Inflammatory macrophage (primary cell): ENCODE measurements around the gene CLDN14.

Experiments
- DNase-seq, 2 donors: peaks; one replicate each; pipeline ENCODE4 v3.0.0-alpha.2; 2020 to 2022

The CLDN14 gene

DNA sequence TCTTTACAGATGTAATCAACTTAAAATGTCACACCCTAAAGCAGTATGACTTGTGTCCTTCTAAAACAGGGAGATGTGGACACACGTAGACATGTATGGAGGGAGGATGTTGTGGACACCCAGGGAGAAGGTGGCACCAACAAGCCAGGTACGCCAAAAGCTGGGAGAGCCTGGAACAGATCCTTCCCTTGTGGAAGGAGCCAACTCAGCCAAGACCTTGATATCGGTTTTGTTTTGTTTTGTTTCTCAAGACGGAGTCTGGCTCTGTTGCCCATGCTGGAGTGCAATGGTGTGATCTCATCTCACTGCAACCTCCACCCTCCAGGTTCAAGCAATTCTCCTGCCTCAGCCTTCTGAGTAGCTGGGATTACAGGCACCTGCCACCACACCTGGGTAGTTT lies 49.1 kb downstream of the CLDN14 start:
- DNase-seq = peak in 1 of 2 donors; percentile 27

DNA sequence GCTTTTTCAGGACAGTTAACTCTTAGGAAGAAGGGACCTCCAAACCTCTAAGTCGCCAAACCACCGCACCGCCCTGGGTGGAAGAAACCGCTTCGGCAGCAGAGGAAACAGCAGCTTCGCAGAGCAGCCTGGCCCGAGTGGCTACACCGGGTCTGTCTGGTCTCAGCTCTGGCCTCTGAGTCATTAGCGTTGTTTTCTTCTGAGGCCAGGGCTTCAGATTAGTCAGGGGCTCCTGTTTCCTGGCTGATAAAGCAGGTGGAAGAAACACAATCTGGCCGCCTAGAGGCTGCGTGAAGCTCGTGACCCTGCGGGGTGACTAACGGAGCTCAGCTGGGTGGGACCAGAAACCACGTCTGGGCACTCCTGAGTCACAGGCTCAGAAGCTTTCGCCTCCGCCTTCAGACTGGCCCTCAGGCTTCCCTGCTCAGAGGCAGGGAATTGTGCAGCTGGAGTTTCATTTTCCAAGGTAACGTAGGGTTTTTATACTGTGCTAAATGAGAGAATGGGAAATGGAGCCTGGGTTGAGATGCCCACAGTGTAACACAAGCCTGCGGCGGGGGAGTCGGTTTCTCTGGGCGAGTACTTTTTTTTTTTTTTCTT lies 49.9 kb downstream of the CLDN14 start:
- peak; percentile 95 to 98 for DNase-seq

DNA sequence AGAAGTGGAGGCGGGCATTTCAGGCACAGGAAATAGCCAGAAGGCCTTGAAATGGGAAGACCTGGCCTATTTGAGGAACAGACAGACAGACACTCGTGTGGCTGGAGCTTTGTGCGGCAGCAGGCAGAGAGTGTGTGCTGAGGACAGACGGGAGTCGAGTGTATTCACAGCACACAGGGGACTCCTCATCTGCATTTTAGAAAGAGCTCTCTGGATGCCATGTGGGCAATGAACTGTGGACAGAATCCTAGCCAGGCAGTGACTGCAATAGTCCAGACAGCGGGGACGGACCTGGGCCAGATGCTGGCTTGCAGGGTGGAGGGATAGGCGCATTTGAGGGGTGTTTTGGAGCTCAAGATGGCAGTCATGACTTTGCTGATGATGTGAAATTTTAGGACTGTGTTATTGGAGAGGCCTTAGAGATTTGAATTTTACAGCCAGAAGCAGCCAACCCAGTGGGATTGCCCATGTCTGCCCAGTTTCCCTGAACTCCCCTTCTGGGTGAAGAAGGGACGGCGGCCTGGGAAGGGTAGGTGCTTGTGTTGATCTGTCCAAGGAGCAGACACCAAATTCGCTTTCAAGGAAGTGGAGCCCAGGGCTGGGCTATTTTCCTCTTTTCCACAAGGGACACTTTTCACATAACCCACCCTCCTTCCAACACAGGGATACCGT lies 51.0 kb downstream of the CLDN14 start:
- DNase-seq = peak; percentile 78 to 88

DNA sequence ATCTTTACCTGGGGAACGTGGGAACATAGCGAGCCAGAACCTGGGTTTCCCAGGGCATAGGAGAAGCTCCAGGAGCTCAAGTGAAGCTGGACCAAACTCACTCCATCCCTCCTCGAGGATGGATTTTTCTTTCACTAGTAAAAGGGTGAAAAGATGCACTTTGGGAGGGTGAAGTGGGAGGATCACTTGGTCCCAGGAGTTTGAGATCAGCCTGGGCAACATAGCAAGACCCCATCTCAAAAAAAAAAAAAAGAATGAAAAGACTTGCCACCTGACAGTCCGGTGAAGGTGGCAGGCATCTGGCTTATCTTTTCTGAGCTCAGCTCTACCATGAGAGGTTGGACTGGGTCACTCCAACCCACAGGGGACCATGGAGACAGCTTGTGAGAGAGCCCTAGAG lies 52.4 kb downstream of the CLDN14 start:
- no peak for DNase-seq

DNA sequence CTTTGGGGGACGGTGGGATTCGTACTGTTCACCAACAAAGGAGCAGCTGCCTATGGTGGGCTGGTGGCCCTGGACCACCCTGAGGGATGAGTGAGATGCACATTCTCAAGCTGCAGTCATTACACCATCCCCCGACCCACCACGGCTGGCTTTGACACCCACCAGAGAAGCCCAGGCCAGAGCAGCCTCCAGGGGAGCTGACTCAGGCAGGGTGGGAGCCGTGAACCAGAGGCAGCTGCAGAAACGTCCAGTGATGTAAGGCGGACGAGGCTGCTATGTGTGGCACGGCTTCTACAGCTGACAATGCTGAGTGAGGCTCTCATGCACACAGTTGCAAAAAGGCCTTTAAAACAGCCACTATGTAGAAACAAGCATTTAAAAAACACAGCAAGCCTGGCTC lies 54.6 kb downstream of the CLDN14 start:
- DNase-seq = no peak

DNA sequence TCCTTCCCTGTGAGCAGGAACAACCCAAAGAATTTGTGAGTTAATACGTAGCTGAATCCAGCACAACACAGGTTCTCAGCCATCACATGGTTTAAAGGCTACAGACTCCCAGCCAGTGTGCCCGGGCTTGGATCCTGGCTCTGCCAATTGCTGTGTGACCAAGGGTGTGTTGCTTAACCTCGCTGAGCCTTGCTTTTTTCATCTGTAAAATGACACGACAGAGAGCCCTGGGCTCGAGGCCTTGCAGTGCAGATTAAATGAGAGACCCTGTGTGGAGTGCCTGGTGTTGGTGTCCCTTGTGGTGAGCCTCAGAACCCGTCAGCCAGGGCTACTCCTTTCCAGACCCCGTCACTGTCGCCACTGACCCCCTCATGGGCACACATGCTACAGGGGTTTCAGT lies 55.3 kb downstream of the CLDN14 start:
- no peak for DNase-seq

DNA sequence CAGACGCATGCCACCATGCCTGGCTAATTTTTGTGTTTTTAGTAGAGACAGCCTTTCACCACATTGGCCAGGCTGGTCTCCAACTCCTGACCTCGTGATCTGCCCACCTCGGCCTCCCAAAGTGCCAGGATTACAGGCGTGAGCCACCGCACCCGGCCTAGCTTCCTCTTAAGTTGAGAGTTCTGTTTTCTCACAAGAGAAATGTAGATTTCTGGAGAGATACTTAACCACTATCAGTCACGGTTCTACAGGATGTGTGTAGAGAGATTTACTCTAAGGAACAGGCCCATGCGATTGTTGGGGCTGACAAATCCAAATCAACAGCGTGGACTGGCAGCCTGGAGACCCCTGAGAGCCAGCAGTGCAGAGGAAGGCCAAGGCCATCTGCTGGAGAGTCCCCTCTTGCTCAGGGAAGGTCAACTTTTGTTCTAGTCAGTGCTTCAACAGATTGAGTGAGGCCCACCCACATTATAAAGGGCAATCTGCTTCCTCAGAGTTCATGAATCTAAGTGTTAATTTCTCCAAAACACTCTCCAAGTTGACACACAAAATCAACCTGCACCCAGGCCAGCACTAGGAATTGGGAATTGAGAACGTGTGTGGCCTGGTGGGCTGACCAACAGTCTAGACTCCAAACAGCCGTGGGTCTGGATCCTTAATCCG lies 56.0 kb downstream of the CLDN14 start:
- DNase-seq = peak; percentile 53 to 58

DNA sequence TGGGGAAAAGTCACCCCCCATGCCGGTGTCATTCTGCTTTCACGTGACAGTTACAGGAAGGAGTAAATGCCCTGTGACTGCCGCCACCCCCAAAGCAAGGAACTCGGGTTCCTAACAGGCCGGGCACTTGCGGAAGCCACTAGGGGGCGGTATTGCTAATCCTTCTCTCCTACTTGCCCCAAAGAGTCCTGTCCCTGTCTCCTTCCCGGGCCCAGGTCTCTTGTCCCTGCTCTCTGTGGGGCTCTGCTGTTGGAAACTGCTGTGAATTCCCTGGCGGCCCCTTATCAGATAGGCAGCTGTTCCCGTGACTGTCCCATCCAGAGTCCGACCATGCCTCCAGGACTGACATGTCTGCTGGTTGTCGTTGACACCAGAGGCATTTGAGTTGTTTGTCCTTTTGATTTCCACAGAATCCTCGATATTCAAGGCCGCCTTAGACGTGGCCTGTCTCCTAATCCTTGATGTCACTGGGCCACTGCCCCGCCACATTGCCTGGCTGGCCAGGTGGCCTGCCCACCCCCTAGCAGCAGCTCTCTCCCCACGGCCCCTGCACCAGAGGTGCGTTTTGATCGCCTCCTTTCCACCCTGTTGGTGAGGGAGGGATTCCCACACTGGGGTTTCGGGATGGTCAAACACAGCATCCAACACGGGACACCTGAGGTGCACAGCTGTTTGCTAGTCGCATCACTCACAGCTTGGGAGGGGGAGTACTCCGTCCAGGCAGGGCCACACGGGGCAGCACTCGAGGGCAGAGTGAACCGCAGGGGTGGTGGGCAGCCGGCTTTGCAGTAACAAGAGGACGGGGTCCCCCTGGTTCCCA lies 57.4 kb downstream of the CLDN14 start:
- peak; percentile 72 to 81 for DNase-seq

DNA sequence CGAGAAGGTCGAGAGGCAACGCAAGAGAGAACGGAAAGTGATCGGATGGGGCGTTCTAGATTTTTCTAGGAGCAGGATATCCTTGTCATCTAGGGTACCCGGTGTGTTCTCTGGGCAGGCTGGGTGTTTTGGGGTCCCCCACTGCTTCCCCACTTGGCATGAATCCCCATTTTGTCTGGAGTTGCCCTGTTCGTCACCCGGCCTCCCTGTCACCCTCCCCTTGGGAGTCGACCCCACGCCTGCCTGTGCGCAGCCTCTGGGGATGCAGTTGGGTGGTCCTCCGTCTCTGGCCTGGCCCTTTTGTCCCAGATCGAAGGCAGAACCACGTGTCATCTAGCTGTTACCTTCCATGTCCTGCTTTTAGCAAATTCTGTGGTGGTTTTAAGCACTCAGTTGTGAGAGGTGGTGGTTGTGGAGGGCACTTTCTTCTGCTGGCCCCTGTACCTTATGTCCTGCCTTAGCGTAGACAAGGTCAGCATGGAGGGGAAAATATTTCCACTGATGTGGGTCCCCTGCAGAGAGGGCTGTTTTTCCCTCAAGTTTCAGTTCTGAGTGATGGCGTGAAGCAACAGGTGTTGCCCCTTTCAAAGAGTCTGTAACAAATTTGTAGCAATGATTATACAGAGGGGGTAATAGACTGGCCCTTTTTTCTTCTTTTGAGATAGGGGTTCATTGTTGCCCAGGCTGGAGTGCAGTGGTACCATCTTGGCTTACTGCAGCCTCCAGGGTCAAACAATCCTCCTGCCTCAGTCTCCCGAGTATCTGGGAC lies 59.2 kb downstream of the CLDN14 start:
- no peak for DNase-seq

DNA sequence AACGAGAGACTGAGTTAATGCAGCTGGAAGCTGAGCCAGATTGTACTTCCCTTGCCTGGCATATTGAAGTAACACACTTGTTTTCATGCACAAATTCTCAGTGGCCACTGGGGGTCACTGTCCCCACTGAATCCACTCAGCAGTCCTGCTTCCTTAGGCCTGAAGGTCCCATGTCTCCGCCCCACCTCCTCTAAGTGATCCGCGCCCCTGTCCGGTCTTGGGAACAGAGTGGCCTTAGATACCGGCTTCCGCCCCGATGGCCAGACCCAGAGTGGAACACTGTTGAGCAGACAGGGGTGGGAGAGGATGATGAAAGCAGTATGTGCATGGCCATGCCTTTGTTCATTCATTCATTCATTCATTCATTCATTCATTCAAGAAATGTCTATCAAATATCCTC lies 59.9 kb downstream of the CLDN14 start:
- DNase-seq = peak; percentile 73 to 86

DNA sequence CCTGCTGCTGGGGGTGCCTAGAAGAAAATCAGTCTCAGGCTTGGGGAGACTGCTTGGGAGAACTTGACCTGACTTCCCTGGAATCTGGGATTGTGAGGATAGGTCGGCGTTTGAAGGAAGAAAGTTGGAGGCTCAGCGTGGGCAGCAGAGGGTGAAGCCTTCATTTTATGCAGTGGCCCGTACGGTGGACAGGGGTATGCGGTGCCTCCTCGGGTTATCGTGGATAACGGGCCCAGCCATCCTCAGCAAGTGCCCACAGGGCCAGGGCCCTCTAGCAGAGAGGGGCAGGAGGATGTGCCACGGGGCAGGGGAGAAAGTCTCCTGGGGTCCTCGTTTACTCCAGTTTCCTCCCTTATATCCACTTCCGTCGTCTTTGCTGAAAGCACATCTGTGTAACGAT lies 60.7 kb downstream of the CLDN14 start:
- no peak for DNase-seq

DNA sequence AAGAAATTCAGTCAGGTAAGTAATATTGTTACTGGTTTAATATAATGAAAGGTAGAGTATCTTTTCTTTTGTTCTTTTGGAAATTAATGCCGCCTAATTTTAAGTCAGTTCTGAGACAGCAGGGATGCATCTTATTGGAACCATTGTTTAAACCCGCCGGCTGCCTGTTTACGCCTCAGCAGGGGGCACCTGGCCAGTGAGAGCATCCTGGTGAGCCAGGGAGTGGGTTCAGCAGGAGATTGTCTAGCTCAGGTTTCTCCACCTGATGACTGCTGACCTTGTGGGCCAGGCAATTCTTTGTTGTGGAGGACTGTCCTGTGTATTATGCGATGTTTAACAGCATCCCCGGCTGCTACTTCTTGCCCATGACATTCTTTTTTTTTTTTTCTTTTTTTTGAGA lies 64.5 kb downstream of the CLDN14 start:
- DNase-seq = no peak

DNA sequence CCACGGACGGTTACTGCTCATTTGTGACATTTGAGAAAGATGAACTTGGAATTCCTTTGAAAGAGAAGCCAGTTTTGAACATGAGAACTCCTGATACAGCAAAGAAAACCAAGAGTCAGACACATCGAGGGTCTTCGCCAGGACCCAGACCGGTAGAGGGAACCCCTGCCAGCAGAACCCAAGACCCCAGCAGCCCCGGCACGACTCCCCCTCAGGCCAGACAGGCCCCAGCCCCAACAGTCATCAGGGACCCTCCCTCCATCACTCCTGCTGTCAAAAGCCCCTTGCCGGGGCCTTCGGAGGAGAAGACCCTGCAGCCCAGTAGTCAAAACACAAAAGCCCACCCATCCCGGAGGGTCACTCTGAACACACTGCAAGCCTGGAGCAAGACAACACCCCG lies 67.0 kb downstream of the CLDN14 start:
- DNase-seq = no peak

DNA sequence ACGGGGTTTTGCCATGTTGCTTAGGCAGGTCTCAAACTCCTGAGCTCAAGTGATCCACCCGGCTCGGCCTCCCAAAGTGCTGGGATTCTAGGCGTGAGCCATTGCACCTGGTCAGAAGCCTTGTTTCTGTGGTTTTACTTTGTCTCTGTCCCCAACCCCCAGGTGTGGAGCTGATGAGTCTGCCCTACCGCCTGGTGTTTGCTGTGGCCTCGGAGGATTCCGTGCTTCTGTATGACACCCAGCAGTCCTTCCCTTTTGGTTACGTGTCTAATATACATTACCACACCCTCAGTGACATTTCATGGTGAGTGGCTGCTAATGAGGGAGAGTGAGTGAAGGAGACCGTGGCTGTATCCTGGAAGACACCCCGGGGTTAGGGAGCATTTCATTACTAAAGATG lies 68.6 kb downstream of the CLDN14 start:
- no peak for DNase-seq
